NCI-H748 (cell line): ENCODE measurements around the gene PHACTR4.
"Not testable (repeated sequence)": the region's sequence is repeated elsewhere in the genome, so short reads cannot be mapped to it uniquely, and the experiment has no call there.

Experiments
- DNase-seq: peaks from one replicate; lab custom pipeline; 2025; ENCODE audit not compliant: unreplicated experiment; lab: John Stamatoyannopoulos, UW

PHACTR4 gene

DNA sequence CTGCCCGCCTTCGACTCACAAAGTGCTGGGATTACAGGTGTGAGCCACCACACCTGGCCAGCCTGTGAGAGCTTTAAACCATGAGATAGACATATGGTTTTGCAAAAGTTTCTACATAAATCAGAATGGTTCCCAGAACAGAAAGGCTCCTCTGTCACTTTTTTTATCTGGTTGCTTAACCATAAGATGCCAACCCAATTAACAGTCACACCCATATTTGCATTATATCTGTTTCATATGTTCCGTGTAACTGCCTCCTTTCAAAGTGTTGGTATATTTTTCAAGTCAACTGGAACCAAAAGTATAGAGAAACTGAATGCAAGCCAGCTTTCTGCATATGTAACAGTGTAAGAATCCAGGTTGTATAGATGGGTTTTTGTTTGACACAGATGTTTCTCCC, 112.6 kb downstream of the PHACTR4 start:
- no peak for DNase-seq

GRCh38 chr1:28482702-28483101, 113.2 kb downstream of the PHACTR4 start:
- no peak for DNase-seq

GRCh38 chr1:28494737-28495136, 125.2 kb downstream of the PHACTR4 start:
- DNase-seq: no peak

DNA sequence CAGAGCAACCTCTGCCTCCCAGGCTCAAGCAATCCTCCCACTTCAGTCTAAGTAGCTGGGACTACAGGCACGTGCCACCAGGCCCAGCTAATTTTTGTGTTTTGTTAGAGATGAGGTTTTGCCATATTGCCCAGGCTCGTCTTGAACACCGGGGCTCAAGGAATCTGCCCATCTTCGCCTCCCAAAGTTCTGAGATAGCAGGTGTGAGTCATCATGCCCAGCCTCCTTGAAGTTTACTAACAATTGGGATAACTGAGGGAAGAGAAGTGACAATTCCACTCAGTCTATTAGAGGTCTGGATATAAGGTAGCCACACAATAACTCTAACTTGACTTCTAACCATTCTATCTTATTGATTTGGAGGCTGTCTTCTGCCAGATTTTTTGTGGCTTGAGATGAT, 130.0 kb downstream of the PHACTR4 start:
- no peak for DNase-seq

- no peak for DNase-seq
Observed at GRCh38 chr1:28501925-28502324, 132.4 kb downstream of the PHACTR4 start.

- DNase-seq: no peak
Observed at GRCh38 chr1:28503117-28503516, 133.6 kb downstream of the PHACTR4 start.

DNA sequence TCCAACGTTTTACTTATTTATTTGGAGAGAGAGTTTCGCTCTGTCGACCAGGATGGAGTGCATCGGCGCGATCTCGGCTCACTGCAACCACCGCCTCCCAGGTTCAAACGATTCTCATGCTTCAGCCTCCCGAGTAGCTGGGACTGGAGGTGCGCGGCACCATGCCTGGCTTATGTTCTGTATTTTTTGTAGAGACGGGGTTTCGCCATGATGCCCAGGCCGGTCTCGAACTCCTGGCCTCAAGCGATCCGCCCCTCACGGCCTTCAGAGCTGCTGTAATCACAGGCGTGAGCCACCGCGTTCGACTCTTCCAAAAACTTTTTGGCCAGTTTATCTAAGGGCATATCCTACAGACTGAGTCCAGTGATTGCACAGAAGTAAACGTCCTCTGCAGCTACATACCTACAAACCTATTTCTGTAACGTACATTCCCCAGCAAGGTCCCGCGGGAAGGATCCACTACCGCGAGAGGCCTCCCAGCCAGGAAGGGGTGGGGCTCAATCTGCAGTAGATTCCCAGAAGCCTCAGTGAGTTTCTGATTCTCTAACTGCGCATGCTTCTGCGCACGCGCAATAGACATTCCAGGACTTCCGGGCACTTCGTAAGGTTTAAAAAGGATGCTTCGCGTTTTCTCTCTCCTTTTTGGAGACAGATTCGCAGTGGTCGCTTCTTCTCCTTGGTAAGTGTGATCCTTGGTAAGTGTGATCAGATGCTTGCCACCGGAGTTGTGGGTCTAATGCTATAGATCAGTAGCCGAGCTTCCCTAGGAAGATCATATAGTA, 136.1 kb downstream of the PHACTR4 start, which contains the start of gene RCC1:
TSS of gene RCC1 (plus strand) at position 638 of the 782 bp plus-strand sequence. CDS start 23,824 bp downstream, outside the sequence.
- peak; percentile 96 for DNase-seq

DNA sequence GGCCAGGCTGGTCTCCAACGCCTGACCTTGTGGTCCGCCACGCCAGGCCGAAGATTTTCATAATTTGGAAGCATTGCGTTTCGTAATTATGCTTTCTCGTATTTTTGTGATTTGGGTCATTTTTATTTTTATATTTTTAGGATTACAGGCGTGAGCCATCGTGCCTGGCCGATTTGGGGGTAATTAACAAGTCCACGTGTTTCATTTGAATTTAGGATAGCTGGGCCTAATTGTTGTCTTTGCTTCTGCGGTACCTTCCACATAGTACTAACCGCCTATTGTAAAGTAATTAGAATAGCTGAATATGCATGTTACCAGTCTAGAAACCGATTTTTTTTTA, 137.3 kb downstream of the PHACTR4 start:
- DNase-seq: no peak

DNA sequence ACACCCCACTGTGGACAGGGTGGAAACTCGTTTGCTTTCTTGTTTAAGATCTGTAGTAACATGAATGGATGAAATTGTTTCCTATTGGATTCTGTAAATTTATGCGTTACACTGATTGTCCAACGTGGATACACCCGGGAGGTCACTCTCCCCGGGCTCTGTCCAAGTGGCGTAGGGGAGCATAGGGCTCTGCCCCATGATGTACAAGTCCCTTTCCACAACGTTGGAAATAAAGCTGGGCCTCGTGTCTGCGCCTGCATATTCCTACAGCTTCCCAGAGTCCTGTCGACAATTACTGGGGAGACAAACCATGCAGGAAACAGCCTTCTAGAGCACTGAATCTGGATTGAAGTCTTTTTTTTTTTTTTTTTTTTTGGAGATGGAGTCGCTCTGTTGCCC, 137.7 kb downstream of the PHACTR4 start:
- no peak for DNase-seq

DNA sequence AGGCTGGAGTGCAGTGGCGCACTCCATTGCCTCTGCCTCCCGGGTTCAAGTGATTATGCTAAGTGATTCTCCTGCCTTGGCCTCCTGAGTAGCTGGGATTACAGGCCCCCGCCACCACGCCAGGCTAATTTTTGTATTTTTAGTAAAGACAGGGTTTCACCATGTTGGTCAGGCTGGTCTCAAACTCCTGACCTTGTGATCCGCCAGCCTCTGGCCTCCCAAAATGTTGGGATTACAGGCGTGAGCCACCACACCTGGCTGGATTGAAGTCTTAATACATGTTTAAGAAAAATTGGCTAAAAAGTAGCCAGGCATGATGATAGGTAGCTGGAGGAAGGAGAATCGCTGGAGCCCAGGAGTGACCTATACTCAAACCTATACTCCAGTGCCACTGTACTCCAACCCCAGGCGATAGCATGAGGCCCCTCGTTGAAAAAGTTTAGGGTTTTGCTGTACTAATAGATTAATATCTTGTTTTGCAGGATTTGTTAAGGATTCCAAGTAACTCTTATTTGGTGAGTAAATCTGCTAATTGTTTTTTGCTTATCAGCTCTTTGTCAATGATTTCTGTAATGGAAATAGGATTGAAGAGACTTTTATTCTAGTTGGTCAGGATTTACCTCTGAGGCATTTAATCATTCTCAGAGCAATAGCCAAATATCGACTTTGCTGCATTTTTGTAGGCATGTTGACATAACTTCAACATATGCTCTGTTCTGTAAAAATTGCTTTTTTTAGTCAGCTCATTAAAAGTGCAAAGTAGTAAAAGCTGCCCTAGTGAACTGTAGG, 138.3 kb downstream of the PHACTR4 start:
- DNase-seq: no peak

GRCh38 chr1:28508435-28508754, 138.9 kb downstream of the PHACTR4 start:
- no peak for DNase-seq

GRCh38 chr1:28509705-28510272, 140.2 kb downstream of the PHACTR4 start:
- DNase-seq: no peak

GRCh38 chr1:28510273-28510969, 140.9 kb downstream of the PHACTR4 start:
- DNase-seq: no peak

DNA sequence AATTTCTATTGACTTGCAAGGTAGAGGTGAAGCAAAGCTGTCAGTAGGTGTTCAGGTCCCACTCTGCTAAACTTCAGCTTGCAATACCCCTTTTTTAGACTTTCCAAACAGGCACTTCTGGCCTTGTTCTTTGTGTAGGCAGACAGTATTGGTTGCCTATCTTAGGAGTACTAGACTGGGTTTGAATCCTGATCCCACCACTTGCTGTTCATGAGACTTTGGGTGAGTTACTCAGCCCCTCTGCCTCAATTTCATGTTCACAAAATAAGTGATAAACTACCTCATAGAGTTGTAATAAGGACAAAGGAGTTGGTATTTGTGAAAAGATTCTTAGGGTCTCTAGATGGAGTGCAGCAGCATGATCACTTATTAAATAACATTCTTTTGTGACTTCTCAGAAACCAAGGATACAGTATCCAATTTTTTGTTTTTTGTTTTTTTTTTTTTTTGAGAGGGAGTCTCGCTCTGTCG, 141.5 kb downstream of the PHACTR4 start:
- DNase-seq: no peak

DNA sequence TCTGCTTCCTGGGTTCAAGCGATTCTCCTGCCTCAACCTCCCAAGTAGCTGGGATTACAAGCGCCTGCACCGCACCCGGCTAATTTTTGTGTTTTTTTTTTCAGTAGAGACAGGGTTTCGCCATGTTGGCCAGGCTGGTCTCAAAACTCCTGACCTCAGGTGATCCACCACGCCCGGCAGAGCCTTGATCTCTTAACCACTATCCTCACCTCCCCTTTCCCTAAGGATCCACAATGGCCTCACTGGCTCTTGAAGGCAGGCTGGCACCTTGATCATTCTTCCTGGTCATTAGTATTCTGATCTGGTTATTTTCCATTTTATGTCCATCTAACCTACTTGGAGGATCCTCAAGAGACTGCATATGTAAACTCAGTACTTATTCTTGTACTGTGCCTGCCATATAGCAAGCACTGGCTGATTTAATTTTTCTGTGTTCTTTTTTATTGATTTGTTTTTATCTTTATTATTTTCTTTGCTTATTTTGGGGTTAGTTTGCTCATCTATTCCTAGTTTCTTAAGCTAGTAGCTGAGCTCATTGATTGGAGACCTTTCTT, 142.6 kb downstream of the PHACTR4 start:
- no peak for DNase-seq

DNA sequence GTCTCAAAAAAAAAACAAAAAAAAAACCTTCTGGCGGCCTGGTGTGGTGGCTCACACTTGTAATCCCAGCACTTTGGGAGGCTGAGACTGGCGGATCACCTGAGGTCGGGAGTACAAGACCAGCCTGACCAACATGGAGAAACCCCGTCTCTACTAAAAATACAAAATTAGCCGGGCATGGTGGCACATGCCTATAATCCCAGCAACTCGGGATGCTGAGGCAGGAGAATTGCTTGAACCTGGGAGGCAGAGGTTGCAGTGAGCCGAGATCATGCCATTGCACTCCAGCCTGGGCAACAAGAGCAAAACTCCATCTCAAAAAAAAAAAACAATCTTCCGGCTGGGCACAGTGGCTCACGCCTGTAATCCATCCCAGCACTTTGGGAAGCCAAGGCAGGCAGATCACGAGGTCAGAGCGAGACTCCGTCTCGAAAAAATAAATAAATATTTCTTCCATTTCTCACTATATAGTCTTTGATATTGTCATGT, 144.9 kb downstream of the PHACTR4 start:
- not testable (repeated sequence) for DNase-seq

GRCh38 chr1:28516518-28516956, 147.0 kb downstream of the PHACTR4 start:
- DNase-seq: no peak

- DNase-seq: no peak
Observed at GRCh38 chr1:28517649-28517999, 148.1 kb downstream of the PHACTR4 start.

DNA sequence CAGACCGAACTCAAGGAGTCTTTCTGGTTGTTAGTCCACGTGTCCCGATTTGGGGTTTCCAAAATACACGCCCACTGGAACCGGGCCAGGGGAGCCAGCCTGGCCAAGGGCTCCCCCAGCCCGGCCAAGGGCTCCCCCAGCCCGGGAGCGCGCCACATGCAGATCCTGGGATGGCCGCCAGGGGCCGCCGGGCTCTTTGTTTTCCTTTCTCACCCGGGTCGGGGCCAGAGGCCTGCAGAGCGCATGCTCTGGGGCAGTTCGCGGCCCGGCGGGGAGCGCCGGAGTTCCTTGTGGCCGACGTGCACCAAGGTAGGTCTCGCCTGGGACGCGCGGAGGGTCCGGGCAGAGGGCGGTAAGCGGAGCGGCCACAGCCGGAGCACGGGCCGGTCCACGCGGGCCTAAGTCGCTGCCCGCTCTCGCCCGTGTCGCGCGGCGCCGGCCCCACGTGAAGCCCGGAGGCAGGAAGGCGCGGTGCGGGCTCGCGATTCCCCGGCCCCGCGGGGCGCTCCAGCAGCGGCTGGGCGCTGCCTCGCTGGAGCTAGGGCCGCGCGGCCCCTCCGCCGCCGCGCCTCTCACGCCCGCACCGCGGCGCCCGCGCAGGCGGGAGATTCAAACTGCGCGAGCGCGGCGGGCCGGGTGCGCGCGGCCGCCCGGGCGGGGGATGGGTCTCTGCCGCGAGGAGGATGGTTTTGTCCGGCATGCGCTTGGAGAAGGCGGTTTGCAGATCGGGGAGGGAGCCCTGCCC, 148.6 kb downstream of the PHACTR4 start:
- DNase-seq: peak; percentile 89

DNA sequence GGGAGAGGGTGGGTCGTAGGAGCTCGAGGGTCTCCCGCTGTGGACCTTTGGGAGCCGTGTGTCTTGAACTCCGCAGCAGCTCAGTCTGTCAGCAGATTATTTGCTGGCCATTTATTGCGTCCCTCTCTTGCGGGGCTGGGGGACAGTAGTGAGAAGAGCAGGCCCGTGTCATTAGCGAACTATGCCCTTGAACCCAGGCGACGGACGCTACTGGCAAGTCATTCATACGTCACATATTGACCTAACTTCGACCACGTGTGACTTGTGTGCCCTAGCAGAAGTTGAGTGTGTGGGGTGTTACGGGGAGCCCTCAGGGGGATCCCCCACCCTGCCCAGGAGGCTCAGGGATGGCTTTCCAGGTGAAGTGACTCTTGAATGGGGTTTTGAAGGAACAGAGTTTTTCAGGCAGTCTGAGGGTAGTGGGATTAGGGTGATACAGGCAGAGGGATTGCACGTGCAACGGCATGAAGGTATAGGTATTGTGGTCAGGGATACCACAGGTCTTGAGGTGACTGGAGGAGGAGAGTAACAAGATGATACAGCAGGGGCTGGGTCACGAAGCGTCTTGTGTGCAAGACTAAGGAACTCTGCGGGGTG, 149.3 kb downstream of the PHACTR4 start:
- peak; percentile 53 for DNase-seq
